GM10248 (cell line): ENCODE results near the gene NSMF.

ENCODE experiments used
- CTCF ChIA-PET: fragments of 300-600 bp; sonication (Branson Sonifier 250); formaldehyde crosslinking; extraction: SDS; loops from one replicate; lab custom pipeline; 2021; ENCODE audit warnings: antibody characterized with exemption; lab: Yijun Ruan, JAX
- POLR2A ChIA-PET: fragments of 350-650 bp; sonication (Branson Sonifier 250); formaldehyde crosslinking; extraction: SDS; loops from one replicate; lab custom pipeline; 2020; ENCODE audit warnings: antibody characterized with exemption; lab: Yijun Ruan, JAX
- DNase-seq: peaks from one replicate; pipeline ENCODE4 v3.0.0; 2012; ENCODE audit errors: extremely low spot score
- CTCF ChIP-seq: IDR thresholded peaks from 2 replicates; pipeline ENCODE4 v1.5.1; 2012; ENCODE audit warnings: mild to moderate bottlenecking, low read depth; ENCODE audit errors: extremely low read depth, missing control alignments, control extremely low read depth

The NSMF gene

GRCh38 chr9:137480686-137481683 lies 21.9 kb upstream of the NSMF start:
- POLR2A ChIA-PET, result no interaction called here
- DNase-seq, result no peak
- TF ChIP-seq CTCF, result no peak
- CTCF ChIA-PET, result interaction anchor here (0.8 to 1.2 kb wide), 2 partner anchors 11 to 33 kb away, joined by 3 to 4 read pairs; no protein-coding TSS in a partner anchor

- CTCF ChIA-PET, result no interaction called here
- TF ChIP-seq CTCF, result no peak
- no peak for DNase-seq
- POLR2A ChIA-PET, result no interaction called here
Observed at GRCh38 chr9:137479892-137480685, 21.0 kb upstream of the NSMF start.

GRCh38 chr9:137478962-137479861 lies 20.1 kb upstream of the NSMF start:
- TF ChIP-seq CTCF, result no peak
- no peak for DNase-seq
- ChIA-PET POLR2A (no interaction called here), CTCF (no interaction called here)

- ChIA-PET POLR2A (no interaction called here), CTCF (no interaction called here)
- no peak for TF ChIP-seq CTCF
- DNase-seq, result no peak
Observed at GRCh38 chr9:137478613-137478961, 19.5 kb upstream of the NSMF start.

GRCh38 chr9:137477778-137478612 lies 18.9 kb upstream of the NSMF start:
- POLR2A ChIA-PET, result no interaction called here
- CTCF ChIA-PET, result no interaction called here
- TF ChIP-seq CTCF, result no peak
- DNase-seq, result no peak
